ENCODE results near the gene SLC22A15.

SLC22A15 gene

GRCh38 chr1:116115476-116116439, 139.4 kb downstream of the SLC22A15 start:
- 100% methylated on average over 1 of the region's 4 CpGs for WGBS (ENCODE audit: insufficient coverage)
- H3K4me1 ChIP-seq (ENCODE audit: control extremely low read depth in 1 of 4, control insufficient read depth in 4 of 4, insufficient read depth in 4 of 4, low read length in 3 of 4): peaks cover 0 to 2% (median 0%) of the 10 kb centered on the region in 4 experiments
- no peaks in the 10 kb centered on the region for H3K9me3 ChIP-seq (ENCODE audit: control extremely low read depth in 1 of 5, control insufficient read depth in 4 of 5, insufficient read depth in 2 of 5, low read depth in 1 of 5, low read length in 4 of 5)
- H3K4me3 ChIP-seq (ENCODE audit: control insufficient read depth in 1 of 7, extremely low read depth in 1 of 7, insufficient read depth in 4 of 7, low read depth in 2 of 7, low read length in 6 of 7): no peak overlapping the region
- no peaks in the 10 kb centered on the region for H3K27me3 ChIP-seq (replicated peaks in 2 of 5; ENCODE audit: control insufficient read depth in 4 of 5, insufficient read depth in 5 of 5, low read length in 4 of 5)
- DNase-seq: no peak
- ChIA-PET POLR2A (no interaction called here), CTCF (no interaction called here)
- no peaks in the 10 kb centered on the region for H3K36me3 ChIP-seq (ENCODE audit: control insufficient read depth in 4 of 4, insufficient read depth in 4 of 4, low read length in 3 of 4)
- H3K27ac ChIP-seq (ENCODE audit: insufficient read depth in 1 of 2, low read depth in 1 of 2, low read length in 2 of 2, poor library complexity in 1 of 2, severe bottlenecking in 2 of 2): no peak overlapping the region

- no peak overlapping the region for H3K27ac ChIP-seq (ENCODE audit: insufficient read depth in 1 of 2, low read depth in 1 of 2, low read length in 2 of 2, poor library complexity in 1 of 2, severe bottlenecking in 2 of 2)
- WGBS (ENCODE audit: insufficient coverage): 100% methylated on average over 3 of the region's 3 CpGs
- H3K36me3 ChIP-seq (ENCODE audit: control insufficient read depth in 4 of 4, insufficient read depth in 4 of 4, low read length in 3 of 4): no peaks in the 10 kb centered on the region
- no peak for DNase-seq
- H3K9me3 ChIP-seq (ENCODE audit: control extremely low read depth in 1 of 5, control insufficient read depth in 4 of 5, insufficient read depth in 2 of 5, low read depth in 1 of 5, low read length in 4 of 5): no peaks in the 10 kb centered on the region
- POLR2A ChIA-PET: no interaction called here
- no peaks in the 10 kb centered on the region for H3K4me1 ChIP-seq (ENCODE audit: control extremely low read depth in 1 of 4, control insufficient read depth in 4 of 4, insufficient read depth in 4 of 4, low read length in 3 of 4)
- H3K27me3 ChIP-seq (replicated peaks in 2 of 5; ENCODE audit: control insufficient read depth in 4 of 5, insufficient read depth in 5 of 5, low read length in 4 of 5): no peaks in the 10 kb centered on the region
- no peak overlapping the region for H3K4me3 ChIP-seq (ENCODE audit: control insufficient read depth in 1 of 7, extremely low read depth in 1 of 7, insufficient read depth in 4 of 7, low read depth in 2 of 7, low read length in 6 of 7)
- CTCF ChIA-PET: no interaction called here
Measured at GRCh38 chr1:116118471-116118870, 142.2 kb downstream of the SLC22A15 start.

All from common myeloid progenitor, CD34-positive (primary cell).